GM18505 (cell line): ENCODE data around the gene PCED1B.

ENCODE experiments used
- ATAC-seq: cut with Tn5 transposase; IDR thresholded peaks from one replicate; pipeline ENCODE4 v1.9.1; 2021; ENCODE audit not compliant: unreplicated experiment
- POLR2A ChIP-seq: IDR thresholded peaks from 4 replicates; pipeline ENCODE4 v1.6.1; 2011; ENCODE audit warnings: borderline replicate concordance; ENCODE audit not compliant: insufficient read depth, insufficient read length; ENCODE audit errors: extremely low read depth

The PCED1B gene

GRCh38 chr12:47235258-47236040, 156.0 kb downstream of the PCED1B start:
- ATAC-seq, result no peak
- TF ChIP-seq POLR2A, result no peak

GRCh38 chr12:47236109-47236714, 156.8 kb downstream of the PCED1B start:
- ATAC-seq, result no peak
- no peak for TF ChIP-seq POLR2A

DNA sequence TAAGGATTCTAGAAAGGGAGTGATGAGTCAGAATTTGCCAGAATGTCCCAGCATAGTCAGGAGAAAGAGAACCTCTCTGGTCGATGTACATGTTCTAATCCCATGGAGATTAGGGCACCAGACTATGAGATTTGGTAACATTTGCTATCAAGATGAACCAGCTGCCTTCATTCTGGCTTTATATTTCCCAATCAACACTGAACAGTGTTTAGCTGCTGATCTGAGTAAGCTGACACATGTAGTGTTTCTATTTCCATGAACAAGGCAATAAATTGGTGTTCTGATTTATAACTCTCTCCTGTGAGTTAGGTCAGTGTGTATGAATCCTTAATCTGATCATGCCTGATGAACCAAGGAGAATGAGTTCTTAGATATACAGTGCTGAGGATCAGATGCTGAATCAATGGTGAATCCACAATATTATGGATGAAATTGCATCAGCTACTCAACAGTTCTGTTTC, 158.4 kb downstream of the PCED1B start:
- no peak for ATAC-seq

DNA sequence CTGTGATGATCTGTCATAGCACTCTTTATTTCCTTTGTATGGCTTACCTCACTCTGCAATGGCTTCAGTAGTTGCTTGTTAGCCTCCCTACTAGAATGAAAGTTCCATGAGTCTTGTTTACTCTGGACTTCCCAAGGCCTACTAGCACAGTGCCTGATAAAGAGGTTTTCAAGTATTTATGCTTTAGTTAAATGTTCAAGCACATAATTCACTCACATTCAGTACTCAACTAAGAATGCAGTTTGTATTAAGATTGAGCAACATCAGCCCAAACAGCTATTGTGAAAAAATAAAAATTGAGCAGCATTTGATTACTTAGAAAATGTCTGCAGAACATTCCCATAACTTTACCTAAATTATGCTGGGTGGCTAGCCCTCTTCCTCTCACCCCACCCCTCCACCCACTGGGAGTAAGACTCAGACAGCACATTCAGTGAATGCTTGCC, 159.3 kb downstream of the PCED1B start:
- no peak for ATAC-seq
- TF ChIP-seq POLR2A, result no peak

More for the DNA sequence above, 158.4 kb downstream of the PCED1B start:
- no peak for TF ChIP-seq POLR2A

DNA sequence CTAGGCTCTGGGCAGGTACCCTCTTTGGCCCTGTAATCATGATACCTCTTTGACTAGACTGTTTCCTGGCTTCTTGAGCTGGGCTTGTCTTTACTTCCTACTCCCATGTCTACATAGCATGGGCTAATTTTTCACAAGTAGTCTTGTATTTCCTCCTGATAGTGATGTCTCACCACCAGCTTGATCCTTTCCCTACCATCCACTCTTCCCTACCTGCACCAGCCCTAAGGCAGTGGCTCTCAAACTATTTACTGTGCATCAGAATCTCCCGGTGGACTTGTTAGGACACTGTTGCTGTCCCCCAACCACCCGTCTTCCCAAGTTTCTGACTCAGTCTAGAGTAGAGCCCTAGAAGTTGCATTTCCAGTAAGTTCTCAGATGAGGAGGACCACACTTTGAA, 163.0 kb downstream of the PCED1B start:
- TF ChIP-seq POLR2A, result no peak
- ATAC-seq, result no peak

DNA sequence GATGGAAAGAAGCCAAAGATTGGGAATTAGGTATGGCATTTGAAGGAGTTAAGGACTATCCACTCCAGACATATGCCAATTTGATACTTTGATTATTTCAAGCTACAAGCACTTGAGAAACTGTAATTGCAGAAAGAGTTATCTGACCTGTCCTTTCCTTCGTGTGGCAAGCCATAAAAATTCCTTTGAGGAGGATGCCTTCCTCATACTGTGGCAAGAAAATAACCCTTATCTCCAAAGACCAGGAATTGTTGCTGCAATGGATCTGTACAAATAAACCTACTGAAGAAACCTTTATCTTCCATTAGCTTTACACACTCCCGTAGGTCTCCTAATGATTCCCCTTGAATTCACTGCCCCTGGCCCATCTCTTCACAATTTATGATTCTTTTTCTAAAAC, 165.4 kb downstream of the PCED1B start:
- ATAC-seq, result no peak
- no peak for TF ChIP-seq POLR2A

- TF ChIP-seq POLR2A, result no peak
Measured at GRCh38 chr12:47245623-47246022, 166.2 kb downstream of the PCED1B start.

DNA sequence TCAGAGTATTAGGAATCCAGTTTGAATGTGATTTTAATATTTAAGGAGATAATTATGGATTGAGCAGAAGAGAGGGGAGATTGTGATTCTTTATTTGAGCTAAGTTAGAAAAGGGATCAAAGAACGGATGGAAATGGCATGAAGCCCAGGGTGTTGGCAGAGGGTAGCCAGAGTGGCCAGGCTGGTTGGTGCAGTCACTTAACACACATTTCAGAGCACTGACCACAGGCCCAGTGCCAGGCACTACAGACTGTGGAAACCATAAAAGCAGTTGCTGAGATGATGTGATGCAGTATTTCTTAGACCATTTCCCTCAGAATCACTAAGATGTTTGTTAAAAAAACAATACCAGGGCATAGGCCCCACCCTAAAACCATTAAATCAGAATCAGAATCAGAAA, 168.0 kb downstream of the PCED1B start:
- no peak for TF ChIP-seq POLR2A

More at GRCh38 chr12:47245623-47246022, 166.2 kb downstream of the PCED1B start:
- no peak for ATAC-seq

DNA sequence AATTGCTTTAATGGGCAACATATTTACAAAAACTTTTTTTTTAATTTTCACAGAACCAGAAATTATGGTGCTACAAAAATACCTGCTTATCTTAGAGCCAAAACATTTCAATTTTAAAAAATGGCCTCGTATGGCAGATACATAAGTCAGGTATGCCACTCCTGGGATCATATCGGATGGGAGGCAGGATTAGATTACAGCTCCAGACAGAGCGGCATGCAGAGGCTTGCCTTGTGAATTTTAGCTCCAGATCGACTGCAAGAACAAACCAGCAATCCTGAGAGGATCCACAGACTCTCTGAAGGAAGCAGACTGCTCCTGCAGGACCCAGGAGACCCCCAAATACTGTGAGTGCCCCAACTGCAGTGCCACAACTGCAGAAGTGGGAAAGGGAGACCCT, 169.7 kb downstream of the PCED1B start:
- no peak for ATAC-seq
- no peak for TF ChIP-seq POLR2A

More for the DNA sequence above, 168.0 kb downstream of the PCED1B start:
- no peak for ATAC-seq

- TF ChIP-seq POLR2A, result no peak
- no peak for ATAC-seq
Measured at GRCh38 chr12:47249719-47250357, 170.4 kb downstream of the PCED1B start.

DNA sequence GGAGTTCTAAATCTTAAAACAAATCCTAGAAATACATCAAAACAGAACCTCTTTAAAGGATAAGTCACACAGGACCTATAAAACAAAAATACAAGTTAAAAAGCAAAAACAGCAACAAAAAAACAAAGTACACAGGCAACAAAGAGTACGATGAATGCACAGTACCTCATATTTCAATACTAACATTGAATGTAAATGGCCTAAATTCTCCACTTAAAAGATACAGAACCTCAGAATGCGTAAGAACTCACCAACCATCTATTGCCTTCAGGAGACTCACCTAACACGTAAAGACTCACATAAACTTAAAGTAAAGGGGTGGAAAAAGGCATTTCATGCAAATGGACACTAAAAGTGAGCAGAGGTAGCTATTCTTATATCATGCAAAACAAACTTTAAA, 172.5 kb downstream of the PCED1B start:
- no peak for TF ChIP-seq POLR2A
- no peak for ATAC-seq

GRCh38 chr12:47264951-47265350, 185.5 kb downstream of the PCED1B start:
- no peak for TF ChIP-seq POLR2A
- no peak for ATAC-seq

- TF ChIP-seq POLR2A, result no peak
- no peak for ATAC-seq
Measured at GRCh38 chr12:47265391-47265790, 186.0 kb downstream of the PCED1B start.
